C4-2B (cell line): ENCODE results near the gene SYT11.

ENCODE experiments used
- CTCF ChIP-seq: fragments of 450-650 bp; conservative IDR thresholded peaks from 2 replicates; pipeline ENCODE4 v1.5.1; 2017; ENCODE audit warnings: mild to moderate bottlenecking
- ZFX ChIP-seq: fragments of 450-650 bp; IDR thresholded peaks from 2 replicates; pipeline ENCODE4 v1.6.1; 2017

GRCh38 chr1:155844860-155845421 lies 14.4 kb upstream of the SYT11 start:
- no peak for TF ChIP-seq ZFX
- TF ChIP-seq CTCF, result no peak
